ENCODE measurements around the gene CDK2AP2.

DNA sequence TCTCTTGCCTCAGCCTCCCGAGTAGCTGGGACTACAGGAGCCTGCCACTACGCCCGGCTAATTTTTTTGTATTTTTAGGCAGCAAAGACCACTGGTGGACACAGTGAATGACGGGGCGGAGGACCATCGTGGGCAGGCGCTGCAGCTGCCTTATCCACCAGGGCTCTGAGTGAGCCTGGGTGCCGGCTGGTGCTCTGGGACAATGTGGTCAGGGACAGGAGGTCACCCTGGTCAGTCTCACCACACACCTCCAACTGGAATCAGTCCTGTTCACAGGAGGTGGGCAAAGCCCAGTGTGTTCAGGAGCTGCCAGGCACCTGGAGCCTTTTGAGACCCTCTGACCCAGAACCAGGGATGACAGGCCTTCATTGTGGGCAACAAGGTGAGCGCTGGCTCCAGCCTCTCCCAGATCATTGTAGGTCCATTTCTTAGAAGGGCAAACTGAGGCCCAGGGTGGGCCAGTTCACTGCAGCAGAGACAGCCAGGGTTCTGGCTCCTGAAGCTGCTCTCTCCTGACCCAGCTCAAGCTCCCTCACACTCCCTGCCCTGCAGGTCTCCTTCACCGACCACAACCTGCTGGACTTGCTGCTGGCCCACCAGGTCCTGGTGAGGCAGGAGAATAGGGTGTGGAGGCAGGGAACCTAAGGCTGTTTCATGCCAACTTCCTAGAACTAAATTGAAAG, 31.0 kb upstream of the CDK2AP2 start:
- TF ChIP-seq ZNF384 (IDR thresholded peaks at IDR 0.05) = no peak
- TF ChIP-seq BHLHE40 (IDR thresholded peaks at IDR 0.05; ENCODE audit: borderline replicate concordance) = no peak
- no peak for TF ChIP-seq SP1 (IDR thresholded peaks at IDR 0.05)

Data from HEK293T (cell line).